ENCODE results near the gene GABBR2.
"Not testable (repeated sequence)": the region's sequence is repeated elsewhere in the genome, so short reads cannot be mapped to it uniquely, and the experiment has no call there.

Gene GABBR2

GRCh38 chr9:98591696-98592095, 117.0 kb downstream of the GABBR2 start:
- no peak for DNase-seq

- no peak for DNase-seq
These were observed 118.6 kb downstream of the GABBR2 start for GRCh38 chr9:98590101-98590500.

- no peak for DNase-seq
These were observed 119.6 kb downstream of the GABBR2 start for GRCh38 chr9:98589102-98589501.

- DNase-seq: not testable (repeated sequence)
These were observed 123.8 kb downstream of the GABBR2 start for GRCh38 chr9:98584853-98585438.

GRCh38 chr9:98584059-98584458, 124.7 kb downstream of the GABBR2 start:
- no peak for DNase-seq

- no peak for DNase-seq
These were observed 125.3 kb downstream of the GABBR2 start for GRCh38 chr9:98583417-98583816.

- DNase-seq: no peak
These were observed 127.8 kb downstream of the GABBR2 start for GRCh38 chr9:98580956-98581355.

- DNase-seq: no peak
These were observed 129.0 kb downstream of the GABBR2 start for GRCh38 chr9:98579700-98580099.

- DNase-seq: no peak
These were observed 131.3 kb downstream of the GABBR2 start for GRCh38 chr9:98577446-98577845.

GRCh38 chr9:98576859-98577258, 131.9 kb downstream of the GABBR2 start:
- no peak for DNase-seq

GRCh38 chr9:98576354-98576753, 132.4 kb downstream of the GABBR2 start:
- DNase-seq: no peak

GRCh38 chr9:98575379-98576346, 133.1 kb downstream of the GABBR2 start:
- no peak for DNase-seq

- no peak for DNase-seq
These were observed 134.9 kb downstream of the GABBR2 start for GRCh38 chr9:98573749-98574278.

- no peak for DNase-seq
These were observed 135.9 kb downstream of the GABBR2 start for GRCh38 chr9:98572796-98573195.

- DNase-seq: no peak
These were observed 136.6 kb downstream of the GABBR2 start for GRCh38 chr9:98572054-98572627.

- no peak for DNase-seq
These were observed 137.1 kb downstream of the GABBR2 start for GRCh38 chr9:98571643-98572042.

- DNase-seq: no peak
These were observed 137.9 kb downstream of the GABBR2 start for GRCh38 chr9:98570663-98571440.

GRCh38 chr9:98570055-98570454, 138.7 kb downstream of the GABBR2 start:
- DNase-seq: no peak

GRCh38 chr9:98569491-98569890, 139.2 kb downstream of the GABBR2 start:
- DNase-seq: no peak

- no peak for DNase-seq
These were observed 139.7 kb downstream of the GABBR2 start for GRCh38 chr9:98568909-98569469.

- DNase-seq: no peak
These were observed 140.4 kb downstream of the GABBR2 start for GRCh38 chr9:98568234-98568908.
